ENCODE results near the gene CHMP2B. TPM values are rescaled to one million over a fixed set of nuclear protein-coding genes. Genes with fewer than 3 reads are reported as not detected.

The CHMP2B gene
- 10 to 100 TPM; 32.9 to 73.0 (median 64.1) TPM for polyA plus RNA-seq
- long read RNA-seq, donor 1: 0 reads
- long read RNA-seq, donor 2, transcript CHMP2B-201 (6 exons, 2,557 nt): major isoform, 16 of 20 reads
- long read RNA-seq, donor 2, partial matches to known transcripts: 0 of 20 reads
- long read RNA-seq, donor 2, other reads (novel, unspliced or antisense): 0 of 20 reads
- long read RNA-seq, donor 3, transcript CHMP2B-201 (6 exons, 2,557 nt): major isoform, 9 of 18 reads
- long read RNA-seq, donor 3, partial matches to known transcripts: 6 of 18 reads
- long read RNA-seq, donor 3, other reads (novel, unspliced or antisense): 0 of 18 reads
- long read RNA-seq, donor 4, partial matches to known transcripts: 0 of 1 reads
- long read RNA-seq, donor 4, other reads (novel, unspliced or antisense): 0 of 1 reads
- long read RNA-seq, donor 5, transcript CHMP2B-201 (6 exons, 2,557 nt): major isoform, 9 of 9 reads
- long read RNA-seq, donor 5, partial matches to known transcripts: 0 of 9 reads
- long read RNA-seq, donor 5, other reads (novel, unspliced or antisense): 0 of 9 reads
- long read RNA-seq, donor 6, transcript CHMP2B-201 (6 exons, 2,557 nt): major isoform, 36 of 67 reads
- long read RNA-seq, donor 6, partial matches to known transcripts: 28 of 67 reads
- long read RNA-seq, donor 6, other reads (novel, unspliced or antisense): 0 of 67 reads
- long read RNA-seq, donor 7: 0 reads
- long read RNA-seq, donor 8: 0 reads
- long read RNA-seq, donor 9, transcript CHMP2B-201 (6 exons, 2,557 nt): major isoform, 10 of 11 reads
- long read RNA-seq, donor 9, partial matches to known transcripts: 0 of 11 reads
- long read RNA-seq, donor 9, other reads (novel, unspliced or antisense): 0 of 11 reads
- long read RNA-seq, donor 10, transcript CHMP2B-201 (6 exons, 2,557 nt): major isoform, 34 of 41 reads
- long read RNA-seq, donor 10, partial matches to known transcripts: 5 of 41 reads
- long read RNA-seq, donor 10, other reads (novel, unspliced or antisense): 0 of 41 reads

DNA sequence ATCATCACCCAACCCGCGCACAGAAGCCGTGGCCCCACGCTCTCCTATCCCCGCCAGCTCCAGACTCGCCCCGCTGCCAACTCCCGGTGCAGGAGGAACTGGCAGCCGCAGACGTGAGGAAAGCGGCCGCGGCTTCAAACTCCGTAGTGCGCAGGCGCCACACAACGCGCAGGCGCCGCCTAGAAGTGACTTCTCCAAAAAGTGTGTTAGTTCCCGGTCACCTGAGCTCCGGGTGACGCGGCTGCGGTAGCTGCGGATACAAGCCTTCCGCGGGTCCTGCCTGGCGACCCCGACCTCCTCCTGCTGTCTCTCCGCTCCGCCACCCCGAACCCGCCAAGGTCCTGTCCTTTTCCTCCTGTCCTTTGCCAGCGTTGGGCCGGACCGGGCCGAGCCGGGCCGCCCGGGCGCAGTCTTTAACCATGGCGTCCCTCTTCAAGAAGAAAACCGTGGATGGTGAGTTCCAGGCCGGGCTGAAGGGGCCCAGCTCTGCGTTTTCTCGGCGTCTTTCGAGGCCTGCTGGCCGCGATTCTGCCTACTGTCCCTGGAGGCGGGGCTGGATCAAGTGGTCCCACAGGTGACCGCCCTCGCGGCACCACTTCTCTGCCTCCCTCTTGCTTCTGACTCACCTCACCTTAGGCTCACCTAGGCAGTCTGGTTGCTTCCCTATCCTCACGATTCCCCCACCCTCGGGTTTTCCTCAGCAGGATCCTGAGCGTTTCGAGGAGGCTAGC lies at the start of gene CHMP2B:
CHMP2B (plus strand) TSS at position 206 of the 731 bp plus-strand sequence; CDS start at position 420, 214 bp downstream.
- FAIRE-seq: no peak
- H3K27ac ChIP-seq (ENCODE audit: low read depth in 1 of 3, low read length in 2 of 3): peak within 1 kb of the TSS; percentile 70 to 96 (median 91)

GRCh38 chr3:87179642-87180041 lies 47.5 kb upstream of the CHMP2B start:
- DNase-seq: no peak
- H3K27me3 ChIP-seq (ENCODE audit: control insufficient read depth in 3 of 3, insufficient read depth in 3 of 3, low read length in 3 of 3): peaks cover 0 to 2% (median 0%) of the 10 kb centered on the region in 3 donors

More for the DNA sequence above, at the start of gene CHMP2B:
- 0 to 1% (median 0%) methylated on average over 56 to 59 of the region's 59 CpGs for WGBS, 3 donors
- Histone ChIP-seq H3K27me3 (ENCODE audit: control insufficient read depth in 3 of 3, insufficient read depth in 3 of 3, low read length in 3 of 3) (no peaks in the 10 kb centered on the region), H3K4me3 (ENCODE audit: low read depth in 1 of 3, low read length in 3 of 3) (peak within 1 kb of the TSS; percentile 61 to 92 (median 71)), H3K4me1 (ENCODE audit: control insufficient read depth in 3 of 3, insufficient read depth in 2 of 3, low read depth in 1 of 3, low read length in 2 of 3) (peaks cover 0 to 5% (median 0%) of the 10 kb centered on the region in 3 donors), H3K36me3 (ENCODE audit: control insufficient read depth in 3 of 3, insufficient read depth in 2 of 3, low read depth in 1 of 3, low read length in 3 of 3) (no peaks in the 10 kb centered on the region), H3K9me3 (ENCODE audit: control insufficient read depth in 2 of 2, insufficient read depth in 1 of 2, low read depth in 1 of 2, low read length in 1 of 2) (peaks cover 0 to 2% of the 10 kb centered on the region in 2 donors)
- DNase-seq: peak; percentile 93 to 98

GRCh38 chr3:87181551-87181950 lies 45.6 kb upstream of the CHMP2B start:
- H3K9me3 ChIP-seq (ENCODE audit: control insufficient read depth in 2 of 2, insufficient read depth in 1 of 2, low read depth in 1 of 2, low read length in 1 of 2): peaks cover 0 to 2% of the 10 kb centered on the region in 2 donors

More at GRCh38 chr3:87179642-87180041, 47.5 kb upstream of the CHMP2B start:
- H3K4me3 ChIP-seq (ENCODE audit: low read depth in 1 of 3, low read length in 3 of 3): no peak overlapping the region
- no peak overlapping the region for H3K27ac ChIP-seq (ENCODE audit: low read depth in 1 of 3, low read length in 2 of 3)
- no peak for FAIRE-seq
- peaks cover 0 to 2% of the 10 kb centered on the region in 2 donors for H3K9me3 ChIP-seq (ENCODE audit: control insufficient read depth in 2 of 2, insufficient read depth in 1 of 2, low read depth in 1 of 2, low read length in 1 of 2)
- H3K36me3 ChIP-seq (ENCODE audit: control insufficient read depth in 3 of 3, insufficient read depth in 2 of 3, low read depth in 1 of 3, low read length in 3 of 3): no peaks in the 10 kb centered on the region
- no peaks in the 10 kb centered on the region for H3K4me1 ChIP-seq (ENCODE audit: control insufficient read depth in 3 of 3, insufficient read depth in 2 of 3, low read depth in 1 of 3, low read length in 2 of 3)

DNA sequence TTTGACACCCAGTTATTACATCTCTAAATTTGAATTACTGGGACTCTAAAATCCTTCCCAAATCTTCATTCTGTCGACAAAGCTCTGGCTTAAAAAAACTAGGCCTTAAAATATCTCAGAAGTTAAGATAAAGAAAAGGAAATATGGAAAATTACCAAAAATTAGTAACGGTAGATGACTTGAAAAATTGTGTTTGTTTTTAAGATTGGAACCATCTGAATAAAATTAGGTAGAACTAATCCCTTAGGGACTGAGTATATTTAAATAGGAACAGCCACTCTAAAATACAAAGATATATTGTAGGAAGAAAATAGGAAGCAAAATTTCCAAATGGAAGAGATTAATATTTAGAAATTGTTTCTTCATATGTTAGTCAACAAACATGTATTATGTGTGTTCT lies 45.1 kb upstream of the CHMP2B start:
- no peak overlapping the region for H3K27ac ChIP-seq (ENCODE audit: low read depth in 1 of 3, low read length in 2 of 3)
- peaks cover 0 to 4% (median 0%) of the 10 kb centered on the region in 3 donors for H3K27me3 ChIP-seq (ENCODE audit: control insufficient read depth in 3 of 3, insufficient read depth in 3 of 3, low read length in 3 of 3)
- no peak for FAIRE-seq
- no peaks in the 10 kb centered on the region for H3K4me1 ChIP-seq (ENCODE audit: control insufficient read depth in 3 of 3, insufficient read depth in 2 of 3, low read depth in 1 of 3, low read length in 2 of 3)
- H3K36me3 ChIP-seq (ENCODE audit: control insufficient read depth in 3 of 3, insufficient read depth in 2 of 3, low read depth in 1 of 3, low read length in 3 of 3): no peaks in the 10 kb centered on the region
- 61 to 75% (median 68%) methylated on average over 2 of the region's 2 CpGs for WGBS, 3 donors
- no peak overlapping the region for H3K4me3 ChIP-seq (ENCODE audit: low read depth in 1 of 3, low read length in 3 of 3)
- DNase-seq: no peak
- peaks cover 0 to 2% of the 10 kb centered on the region in 2 donors for H3K9me3 ChIP-seq (ENCODE audit: control insufficient read depth in 2 of 2, insufficient read depth in 1 of 2, low read depth in 1 of 2, low read length in 1 of 2)

More at GRCh38 chr3:87181551-87181950, 45.6 kb upstream of the CHMP2B start:
- Histone ChIP-seq H3K4me1 (ENCODE audit: control insufficient read depth in 3 of 3, insufficient read depth in 2 of 3, low read depth in 1 of 3, low read length in 2 of 3) (no peaks in the 10 kb centered on the region), H3K4me3 (ENCODE audit: low read depth in 1 of 3, low read length in 3 of 3) (no peak overlapping the region), H3K36me3 (ENCODE audit: control insufficient read depth in 3 of 3, insufficient read depth in 2 of 3, low read depth in 1 of 3, low read length in 3 of 3) (no peaks in the 10 kb centered on the region), H3K27ac (ENCODE audit: low read depth in 1 of 3, low read length in 2 of 3) (no peak overlapping the region), H3K27me3 (ENCODE audit: control insufficient read depth in 3 of 3, insufficient read depth in 3 of 3, low read length in 3 of 3) (peaks cover 0 to 4% (median 0%) of the 10 kb centered on the region in 3 donors)
- DNase-seq: no peak
- FAIRE-seq: no peak

DNA sequence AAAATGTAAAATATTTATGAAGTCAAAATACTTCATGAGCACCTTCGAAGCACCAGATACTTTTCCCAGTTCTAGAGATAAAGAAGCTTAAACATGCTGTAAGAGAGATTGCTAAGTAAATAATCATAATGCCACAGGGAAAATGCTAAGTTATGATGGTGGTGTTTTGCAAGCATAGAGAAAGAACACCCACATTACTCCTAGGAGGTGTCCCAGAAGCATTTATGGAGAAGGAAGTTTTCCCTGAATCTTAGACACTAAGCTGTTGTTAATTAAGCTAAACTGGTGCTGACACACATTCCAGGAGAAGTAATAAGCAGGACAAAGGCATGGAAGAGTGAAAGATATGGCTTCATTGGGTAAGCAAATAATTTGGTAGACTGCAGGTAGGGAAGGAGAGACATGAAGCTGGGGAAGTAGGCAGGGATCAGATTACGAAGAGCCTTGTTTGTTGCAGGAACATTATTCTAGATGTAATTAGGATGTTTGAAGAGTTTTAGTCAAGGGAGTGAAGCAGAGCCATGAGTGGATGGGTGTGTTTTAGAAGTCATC lies 40.4 kb upstream of the CHMP2B start:
- no peak for FAIRE-seq
- no peak for DNase-seq
- Histone ChIP-seq H3K27me3 (ENCODE audit: control insufficient read depth in 3 of 3, insufficient read depth in 3 of 3, low read length in 3 of 3) (peaks cover 0 to 4% (median 0%) of the 10 kb centered on the region in 3 donors), H3K4me3 (ENCODE audit: low read depth in 1 of 3, low read length in 3 of 3) (no peak overlapping the region), H3K27ac (ENCODE audit: low read depth in 1 of 3, low read length in 2 of 3) (no peak overlapping the region), H3K36me3 (ENCODE audit: control insufficient read depth in 3 of 3, insufficient read depth in 2 of 3, low read depth in 1 of 3, low read length in 3 of 3) (no peaks in the 10 kb centered on the region), H3K4me1 (ENCODE audit: control insufficient read depth in 3 of 3, insufficient read depth in 2 of 3, low read depth in 1 of 3, low read length in 2 of 3) (no peaks in the 10 kb centered on the region), H3K9me3 (ENCODE audit: control insufficient read depth in 2 of 2, insufficient read depth in 1 of 2, low read depth in 1 of 2, low read length in 1 of 2) (no peaks in the 10 kb centered on the region)
- WGBS, 3 donors: 72 to 79% (median 74%) methylated on average over 2 of the region's 2 CpGs

DNA sequence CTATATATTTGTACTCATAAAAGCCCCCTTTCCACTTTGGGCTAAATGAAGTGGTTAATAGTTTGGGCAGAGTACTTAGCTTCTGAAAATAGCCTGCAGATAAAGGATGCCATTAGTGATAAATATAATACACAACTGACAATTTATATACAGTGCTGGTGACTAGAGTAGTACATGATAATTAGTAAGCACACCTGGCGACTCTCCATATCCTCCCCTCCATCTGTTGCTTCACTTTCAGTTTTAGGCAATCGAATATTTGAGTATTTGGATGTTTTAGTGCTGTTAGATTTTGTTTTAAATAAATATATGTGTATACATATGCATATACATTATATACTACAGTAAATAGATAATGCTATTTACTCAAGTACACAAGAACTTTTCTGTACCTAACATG lies 35.9 kb upstream of the CHMP2B start:
- no peak for DNase-seq
- no peaks in the 10 kb centered on the region for H3K36me3 ChIP-seq (ENCODE audit: control insufficient read depth in 3 of 3, insufficient read depth in 2 of 3, low read depth in 1 of 3, low read length in 3 of 3)
- peaks cover 0 to 6% (median 2%) of the 10 kb centered on the region in 3 donors for H3K4me1 ChIP-seq (ENCODE audit: control insufficient read depth in 3 of 3, insufficient read depth in 2 of 3, low read depth in 1 of 3, low read length in 2 of 3)
- no peaks in the 10 kb centered on the region for H3K27me3 ChIP-seq (ENCODE audit: control insufficient read depth in 3 of 3, insufficient read depth in 3 of 3, low read length in 3 of 3)
- H3K4me3 ChIP-seq (ENCODE audit: low read depth in 1 of 3, low read length in 3 of 3): no peak overlapping the region
- H3K27ac ChIP-seq (ENCODE audit: low read depth in 1 of 3, low read length in 2 of 3): no peak overlapping the region
- no peak for FAIRE-seq
- peaks cover 2 to 5% of the 10 kb centered on the region in 2 donors for H3K9me3 ChIP-seq (ENCODE audit: control insufficient read depth in 2 of 2, insufficient read depth in 1 of 2, low read depth in 1 of 2, low read length in 1 of 2)
- 15 to 33% (median 31%) methylated on average over 2 of the region's 2 CpGs for WGBS, 3 donors

- Histone ChIP-seq H3K27me3 (ENCODE audit: control insufficient read depth in 3 of 3, insufficient read depth in 3 of 3, low read length in 3 of 3) (no peaks in the 10 kb centered on the region), H3K36me3 (ENCODE audit: control insufficient read depth in 3 of 3, insufficient read depth in 2 of 3, low read depth in 1 of 3, low read length in 3 of 3) (no peaks in the 10 kb centered on the region), H3K9me3 (ENCODE audit: control insufficient read depth in 2 of 2, insufficient read depth in 1 of 2, low read depth in 1 of 2, low read length in 1 of 2) (peaks cover 2 to 10% of the 10 kb centered on the region in 2 donors), H3K27ac (ENCODE audit: low read depth in 1 of 3, low read length in 2 of 3) (no peak overlapping the region), H3K4me3 (ENCODE audit: low read depth in 1 of 3, low read length in 3 of 3) (no peak overlapping the region), H3K4me1 (ENCODE audit: control insufficient read depth in 3 of 3, insufficient read depth in 2 of 3, low read depth in 1 of 3, low read length in 2 of 3) (peaks cover 0 to 7% (median 3%) of the 10 kb centered on the region in 3 donors)
- FAIRE-seq (no peak), DNase-seq (peak; percentile 57 to 68)
These were observed 35.5 kb upstream of the CHMP2B start for GRCh38 chr3:87191641-87192040.

Measured in small intestine (tissue), 16 donors.